ENCODE measurements around the gene MYPOP.

DNA sequence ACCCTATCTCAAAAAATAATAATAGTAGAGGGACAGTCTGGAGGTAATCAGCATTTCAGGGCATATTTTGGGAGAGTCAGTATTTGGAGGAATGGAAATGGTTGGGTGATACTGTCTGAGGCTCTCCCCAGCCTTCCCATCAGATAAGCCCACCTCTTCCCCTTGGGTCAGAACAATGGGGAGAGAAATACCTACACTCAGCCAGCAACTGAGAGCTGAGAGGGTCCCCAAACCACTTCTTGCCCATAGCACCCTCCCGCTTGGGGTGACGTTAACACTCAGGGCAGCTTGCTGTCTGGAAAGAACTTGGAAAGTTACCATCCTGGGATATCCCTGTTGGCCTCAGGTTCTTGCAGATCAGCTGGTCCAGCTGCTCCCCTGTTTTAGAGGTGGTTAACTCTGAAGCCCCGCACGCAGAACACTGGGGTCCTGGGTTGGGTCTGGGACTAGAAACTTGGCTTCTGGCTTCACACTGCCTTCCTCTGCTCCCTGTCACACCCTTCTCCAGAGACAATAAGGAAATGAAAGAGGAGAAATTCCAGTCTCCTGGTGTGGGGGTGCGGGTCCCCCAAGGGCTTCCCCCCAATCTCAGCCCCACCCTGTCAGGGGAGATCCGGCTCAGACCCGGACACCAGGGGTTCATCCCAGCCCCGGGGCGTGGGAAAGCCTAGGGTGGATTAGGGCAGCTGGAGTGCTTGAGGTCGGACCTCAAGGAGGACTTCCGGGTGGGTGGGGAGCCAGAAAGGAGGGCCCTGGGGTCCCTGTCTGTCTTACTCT is 35.8 kb downstream of the MYPOP start:
- TF ChIP-seq, protein P1, sequence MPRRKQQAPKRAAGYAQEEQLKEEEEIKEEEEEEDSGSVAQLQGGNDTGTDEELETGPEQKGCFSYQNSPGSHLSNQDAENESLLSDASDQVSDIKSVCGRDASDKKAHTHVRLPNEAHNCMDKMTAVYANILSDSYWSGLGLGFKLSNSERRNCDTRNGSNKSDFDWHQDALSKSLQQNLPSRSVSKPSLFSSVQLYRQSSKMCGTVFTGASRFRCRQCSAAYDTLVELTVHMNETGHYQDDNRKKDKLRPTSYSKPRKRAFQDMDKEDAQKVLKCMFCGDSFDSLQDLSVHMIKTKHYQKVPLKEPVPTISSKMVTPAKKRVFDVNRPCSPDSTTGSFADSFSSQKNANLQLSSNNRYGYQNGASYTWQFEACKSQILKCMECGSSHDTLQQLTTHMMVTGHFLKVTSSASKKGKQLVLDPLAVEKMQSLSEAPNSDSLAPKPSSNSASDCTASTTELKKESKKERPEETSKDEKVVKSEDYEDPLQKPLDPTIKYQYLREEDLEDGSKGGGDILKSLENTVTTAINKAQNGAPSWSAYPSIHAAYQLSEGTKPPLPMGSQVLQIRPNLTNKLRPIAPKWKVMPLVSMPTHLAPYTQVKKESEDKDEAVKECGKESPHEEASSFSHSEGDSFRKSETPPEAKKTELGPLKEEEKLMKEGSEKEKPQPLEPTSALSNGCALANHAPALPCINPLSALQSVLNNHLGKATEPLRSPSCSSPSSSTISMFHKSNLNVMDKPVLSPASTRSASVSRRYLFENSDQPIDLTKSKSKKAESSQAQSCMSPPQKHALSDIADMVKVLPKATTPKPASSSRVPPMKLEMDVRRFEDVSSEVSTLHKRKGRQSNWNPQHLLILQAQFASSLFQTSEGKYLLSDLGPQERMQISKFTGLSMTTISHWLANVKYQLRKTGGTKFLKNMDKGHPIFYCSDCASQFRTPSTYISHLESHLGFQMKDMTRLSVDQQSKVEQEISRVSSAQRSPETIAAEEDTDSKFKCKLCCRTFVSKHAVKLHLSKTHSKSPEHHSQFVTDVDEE (CRISPR knock-in tag; IDR thresholded peaks at IDR 0.05), result no peak
- TF ChIP-seq ZFP3 (CRISPR knock-in tag; IDR thresholded peaks at IDR 0.05) (no peak), CSDC2 (CRISPR knock-in tag; IDR thresholded peaks at IDR 0.05) (no peak), ARNTL (CRISPR knock-in tag; IDR thresholded peaks at IDR 0.05; ENCODE audit: borderline replicate concordance, low read depth) (no peak), OSR1 (CRISPR knock-in tag; IDR thresholded peaks at IDR 0.05) (no peak), ZFP30 (CRISPR knock-in tag; IDR thresholded peaks at IDR 0.05) (no peak), GLIS3 (CRISPR knock-in tag; IDR thresholded peaks at IDR 0.05) (no peak), ESRRG (CRISPR knock-in tag; IDR thresholded peaks at IDR 0.05) (no peak)
- TF ChIP-seq, protein P2, sequence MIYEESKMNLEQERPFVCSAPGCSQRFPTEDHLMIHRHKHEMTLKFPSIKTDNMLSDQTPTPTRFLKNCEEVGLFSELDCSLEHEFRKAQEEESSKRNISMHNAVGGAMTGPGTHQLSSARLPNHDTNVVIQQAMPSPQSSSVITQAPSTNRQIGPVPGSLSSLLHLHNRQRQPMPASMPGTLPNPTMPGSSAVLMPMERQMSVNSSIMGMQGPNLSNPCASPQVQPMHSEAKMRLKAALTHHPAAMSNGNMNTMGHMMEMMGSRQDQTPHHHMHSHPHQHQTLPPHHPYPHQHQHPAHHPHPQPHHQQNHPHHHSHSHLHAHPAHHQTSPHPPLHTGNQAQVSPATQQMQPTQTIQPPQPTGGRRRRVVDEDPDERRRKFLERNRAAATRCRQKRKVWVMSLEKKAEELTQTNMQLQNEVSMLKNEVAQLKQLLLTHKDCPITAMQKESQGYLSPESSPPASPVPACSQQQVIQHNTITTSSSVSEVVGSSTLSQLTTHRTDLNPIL (CRISPR knock-in tag; IDR thresholded peaks at IDR 0.05; ENCODE audit: low read depth), result no peak
